C4-2B (cell line): Measurements from ENCODE around the gene FKBP8.

Experiments used
- H3K27ac ChIP-seq: fragments of 450-650 bp; 2 replicates; pipeline ENCODE4 v1.5.1; 2017
- CTCF ChIP-seq: fragments of 450-650 bp; conservative IDR thresholded peaks from 2 replicates; pipeline ENCODE4 v1.5.1; 2017; ENCODE audit warnings: mild to moderate bottlenecking
- ZFX ChIP-seq: fragments of 450-650 bp; IDR thresholded peaks from 2 replicates; pipeline ENCODE4 v1.6.1; 2017

The FKBP8 gene

GRCh38 chr19:18526316-18526715 is 17.1 kb downstream of the FKBP8 start:
- TF ChIP-seq CTCF (no peak), ZFX (no peak)
- no peak overlapping the region for H3K27ac ChIP-seq

GRCh38 chr19:18523841-18524240 is 19.5 kb downstream of the FKBP8 start:
- no peak overlapping the region for H3K27ac ChIP-seq
- no peak for TF ChIP-seq ZFX
- no peak for TF ChIP-seq CTCF

- peak overlapping the region; percentile 8; the same call in 1 of the 2 replicates for H3K27ac ChIP-seq
These were observed 20.4 kb downstream of the FKBP8 start for GRCh38 chr19:18522862-18523440.

GRCh38 chr19:18522124-18522861 is 21.1 kb downstream of the FKBP8 start:
- H3K27ac ChIP-seq = peak overlapping the region; percentile 94
- TF ChIP-seq ZFX (no peak), CTCF (no peak)

- peak within 1 kb of the TSS; percentile 94 for H3K27ac ChIP-seq
- peak; percentile 71; the same call in 1 of the 2 replicates for TF ChIP-seq ZFX
- no peak; the same call in 1 of the 2 replicates for TF ChIP-seq CTCF
These were observed 21.7 kb downstream of the FKBP8 start, which contains the start of gene ELL for GRCh38 chr19:18521692-18522123. ELL (minus strand) TSS chr19:18522070; CDS start chr19:18522055, 15 bp downstream.

- TF ChIP-seq CTCF (no peak), ZFX (no peak)
- H3K27ac ChIP-seq = peak overlapping the region; percentile 94
These were observed 22.3 kb downstream of the FKBP8 start for GRCh38 chr19:18520848-18521691.

GRCh38 chr19:18519962-18520847 is 23.2 kb downstream of the FKBP8 start:
- peak; percentile 87 for TF ChIP-seq CTCF
- no peak for TF ChIP-seq ZFX
- H3K27ac ChIP-seq = peak overlapping the region; percentile 94
